Measurements from ENCODE around the gene ZFAND3.

DNA sequence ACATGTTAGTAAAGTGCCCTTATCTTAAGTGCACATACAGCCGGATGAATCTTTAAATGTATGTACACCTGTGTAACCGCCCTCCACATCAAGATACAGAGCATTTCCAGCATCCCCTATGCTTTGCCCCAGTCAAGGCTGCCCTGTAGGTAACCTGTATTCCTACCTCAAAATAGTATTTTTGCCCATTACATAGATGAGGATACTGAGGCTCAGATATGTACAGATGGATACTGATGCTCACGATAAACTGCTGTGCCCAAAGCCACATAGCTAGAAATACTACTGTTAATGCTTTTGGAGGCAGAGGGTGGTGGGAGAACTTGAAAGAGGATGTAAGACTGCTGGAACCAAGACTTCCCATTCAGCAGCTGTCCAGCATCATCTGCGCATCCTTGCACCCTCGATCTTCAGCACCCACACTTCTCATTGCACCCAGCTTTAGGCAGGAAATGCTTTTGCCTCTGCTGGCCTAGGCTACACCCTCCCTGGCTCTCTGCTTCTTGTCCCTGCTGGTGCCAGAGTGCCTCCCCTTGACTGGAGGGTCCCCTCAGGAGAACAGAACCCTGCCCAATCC is 27.0 kb upstream of the ZFAND3 start:
- TF ChIP-seq CTCF (IDR thresholded peaks at IDR 0.05 in 8 of 11, conservative IDR thresholded peaks at IDR 0.05 in 3 of 11) (no peak), POLR2A (IDR thresholded peaks at IDR 0.05) (no peak), POLR2AphosphoS5 (IDR thresholded peaks at IDR 0.05) (no peak)

All from spleen (tissue), 7 donors.